Fibroblast of skin of left quadriceps (primary cell): ENCODE data around the gene PANK2.
"Not testable (repeated sequence)": the region's sequence is repeated elsewhere in the genome, so short reads cannot be mapped to it uniquely, and the experiment has no call there.

Experiments
- DNase-seq, 2 experiments: peaks; one replicate each; pipeline ENCODE4 v3.0.0-alpha.2; 2013; ENCODE audit warnings: low read depth in 2 of 2

Gene PANK2

GRCh38 chr20:3888622-3889488 lies at the start of gene PANK2:
Gene PANK2 (plus strand): TSS chr20:3889387.
- peak; percentile 99 for DNase-seq

DNA sequence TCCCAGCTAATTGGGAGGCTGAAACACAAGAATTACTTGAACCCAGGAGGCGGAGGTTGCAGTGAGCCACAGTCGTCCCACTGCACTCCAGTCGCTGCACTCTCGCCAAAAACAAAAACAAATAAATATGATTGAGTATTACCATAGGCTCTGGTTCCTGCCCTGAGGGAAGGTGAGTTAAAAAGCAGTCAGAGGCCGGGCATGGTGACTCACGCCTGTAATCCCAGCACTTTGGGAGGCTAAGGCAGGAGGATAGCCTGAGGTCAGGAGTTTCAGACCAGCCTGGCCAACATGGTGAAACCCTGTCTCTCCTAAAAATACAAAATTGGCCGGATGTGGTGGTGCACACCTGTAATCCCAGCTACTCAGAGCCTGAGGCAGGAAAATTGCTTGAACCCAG lies 49.0 kb upstream of the PANK2 start:
- not testable (repeated sequence) for DNase-seq

DNA sequence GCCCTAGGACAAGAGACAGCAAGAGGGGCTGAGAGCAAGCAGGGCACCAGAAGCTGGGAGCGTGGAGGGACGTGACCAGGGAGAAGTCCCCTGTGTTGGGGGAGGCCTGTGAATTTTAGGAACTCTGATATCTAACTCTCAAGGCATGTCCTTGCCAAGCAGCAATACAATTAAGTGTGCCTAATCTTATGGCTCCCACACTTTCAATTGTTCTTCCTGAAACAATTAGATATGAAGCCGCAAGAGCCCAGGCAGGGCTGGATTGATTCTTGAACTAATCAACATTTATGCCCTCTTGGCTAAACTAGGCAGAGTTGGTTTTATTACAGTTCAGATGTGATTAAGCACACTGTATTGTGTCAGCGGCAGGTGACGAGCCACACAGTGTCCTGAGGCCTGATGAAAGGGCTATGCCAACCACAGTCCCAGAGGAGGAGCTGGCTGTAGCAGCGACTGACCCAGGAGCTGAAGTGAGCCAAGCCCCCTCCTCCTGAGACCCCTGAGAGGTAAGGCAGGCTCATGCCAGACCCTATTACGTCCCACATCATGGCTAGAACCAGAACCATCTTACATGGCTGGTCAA lies 46.7 kb upstream of the PANK2 start:
- no peak for DNase-seq

DNA sequence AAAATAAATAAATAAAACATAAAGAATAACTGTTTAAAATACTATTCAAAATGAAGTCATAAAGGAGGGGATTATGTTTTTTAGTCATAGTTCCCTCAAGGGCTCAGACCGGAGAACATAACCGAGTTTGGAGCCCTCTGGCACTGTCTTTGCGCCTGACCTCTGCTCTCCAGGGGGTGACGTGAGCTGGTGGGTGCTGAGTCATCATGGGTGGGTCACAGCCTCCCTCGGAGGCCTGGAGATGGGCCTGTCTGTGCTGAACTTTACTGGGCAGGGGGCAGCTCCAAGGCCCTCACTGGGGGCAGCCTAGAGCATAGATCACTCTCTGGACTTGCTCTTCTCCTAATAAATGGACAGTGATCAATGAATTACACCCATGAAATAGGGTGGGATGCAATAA lies 45.7 kb upstream of the PANK2 start:
- no peak for DNase-seq

GRCh38 chr20:3843990-3844619 lies 45.1 kb upstream of the PANK2 start:
- not testable (repeated sequence) for DNase-seq

DNA sequence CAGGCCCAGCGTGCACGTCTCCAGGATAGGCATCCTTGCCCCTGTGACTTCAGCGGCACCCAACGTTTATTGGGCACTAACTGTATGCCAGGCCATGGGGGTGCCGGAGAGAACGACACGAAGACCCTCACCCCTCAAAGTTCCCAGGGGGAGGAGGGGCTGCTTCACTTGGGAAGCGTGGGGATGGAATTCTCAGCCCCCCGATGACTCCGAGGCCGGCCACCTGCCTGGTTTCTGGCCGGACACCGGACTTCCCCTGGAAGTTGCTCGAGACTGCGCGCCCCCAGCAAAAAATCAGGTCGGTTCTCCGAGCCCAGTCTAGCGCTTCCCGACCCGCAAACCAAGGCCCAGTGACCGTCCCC lies 42.8 kb upstream of the PANK2 start:
- no peak for DNase-seq

DNA sequence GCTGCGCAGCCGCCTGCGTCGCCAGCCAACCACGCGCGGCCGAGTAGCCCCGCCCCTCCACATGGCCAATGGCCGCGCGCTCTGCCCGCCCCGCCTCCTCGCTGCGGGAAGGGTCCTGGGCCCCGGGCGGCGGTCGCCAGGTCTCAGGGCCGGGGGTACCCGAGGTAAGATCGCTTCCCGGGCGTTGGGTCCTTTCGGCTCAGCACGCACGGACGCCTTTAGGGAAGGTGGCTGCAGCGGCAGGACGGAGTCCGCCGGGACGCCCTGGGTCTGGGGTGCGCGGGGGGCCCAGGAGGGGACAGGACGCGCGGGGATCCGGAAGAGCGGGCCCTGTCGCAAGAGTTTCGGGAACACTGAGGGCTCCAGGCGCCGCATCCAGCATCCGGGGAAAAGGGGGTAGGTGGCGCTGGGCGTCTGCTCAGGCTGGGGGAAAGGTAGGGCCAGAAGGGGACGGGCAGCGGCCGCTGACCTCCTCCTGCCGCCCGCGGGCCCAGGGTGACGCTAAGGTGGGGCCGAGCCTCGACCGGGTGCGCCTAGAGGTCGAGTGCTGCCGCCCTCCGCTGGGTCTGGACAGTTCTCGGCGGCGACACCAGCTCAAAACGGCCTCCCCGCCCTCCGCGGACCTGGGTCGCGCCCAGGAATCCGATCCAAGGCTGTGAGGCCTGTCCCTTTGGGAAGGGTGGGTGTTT lies 42.3 kb upstream of the PANK2 start, which contains the start of gene MAVS:
TSS of gene MAVS (plus strand) at position 95 of the 689 bp plus-strand sequence. CDS start 7,791 bp downstream, outside the sequence.
- peak; percentile 42 to 49 for DNase-seq

DNA sequence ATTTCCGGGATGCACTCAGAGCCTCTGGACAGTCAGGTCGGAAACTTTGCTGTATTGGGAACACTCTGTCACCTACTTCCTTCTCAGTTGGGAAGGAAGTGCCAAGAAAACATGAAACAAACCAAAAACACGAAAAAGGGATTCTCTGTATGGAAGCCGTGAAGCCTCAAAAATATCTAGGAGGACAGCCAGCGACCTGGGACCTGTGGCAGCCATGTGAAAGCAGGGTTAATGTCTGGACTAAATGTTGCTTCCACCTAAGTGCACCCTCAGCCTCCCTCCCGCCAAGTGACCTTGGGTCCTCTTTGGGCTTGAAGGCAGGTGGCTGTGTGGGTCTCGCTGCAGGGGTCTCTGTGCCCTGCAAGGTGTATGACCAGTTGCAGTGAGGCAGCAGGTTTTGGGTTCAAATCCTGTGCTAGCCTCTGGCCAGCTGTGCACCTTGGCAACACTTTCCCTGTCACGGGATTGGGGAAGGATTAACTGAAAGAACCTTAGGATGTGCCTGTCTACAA lies 41.7 kb upstream of the PANK2 start:
- DNase-seq = no peak

DNA sequence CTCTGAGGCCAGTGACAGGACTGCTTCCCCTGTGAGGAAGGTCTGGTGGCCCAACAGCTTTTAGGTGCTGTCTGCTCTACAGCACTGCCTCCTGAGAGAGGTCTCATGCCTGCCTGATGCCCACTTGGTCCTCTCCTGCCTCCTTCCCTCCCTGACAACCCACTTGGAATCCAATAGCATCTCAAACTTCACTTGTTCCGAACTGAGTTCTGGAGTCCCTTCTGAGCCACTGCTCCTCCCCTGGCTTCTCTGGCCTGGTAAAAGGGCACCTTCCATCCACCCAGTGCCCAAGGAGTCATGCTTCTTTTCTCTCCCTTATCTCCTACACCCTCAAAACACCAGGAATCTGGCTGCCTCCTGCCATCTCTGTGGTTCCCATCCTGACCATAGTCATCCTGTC lies 40.6 kb upstream of the PANK2 start:
- DNase-seq = no peak

DNA sequence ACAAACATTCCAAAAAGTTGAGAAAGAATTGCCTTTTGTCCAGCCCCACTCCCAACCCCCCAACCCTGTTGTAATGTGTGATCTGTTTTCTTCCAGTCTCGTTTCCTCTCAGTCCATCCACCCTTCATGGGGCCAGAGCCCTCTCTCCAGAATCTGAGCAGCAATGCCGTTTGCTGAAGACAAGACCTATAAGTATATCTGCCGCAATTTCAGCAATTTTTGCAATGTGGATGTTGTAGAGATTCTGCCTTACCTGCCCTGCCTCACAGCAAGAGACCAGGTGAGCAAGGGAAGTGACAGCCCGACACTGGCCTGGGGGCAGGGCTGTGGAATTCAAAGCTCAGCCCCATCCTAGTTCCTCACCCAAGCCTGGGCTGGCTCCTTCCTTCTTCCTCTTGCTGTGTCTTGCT lies 34.7 kb upstream of the PANK2 start:
- no peak for DNase-seq

DNA sequence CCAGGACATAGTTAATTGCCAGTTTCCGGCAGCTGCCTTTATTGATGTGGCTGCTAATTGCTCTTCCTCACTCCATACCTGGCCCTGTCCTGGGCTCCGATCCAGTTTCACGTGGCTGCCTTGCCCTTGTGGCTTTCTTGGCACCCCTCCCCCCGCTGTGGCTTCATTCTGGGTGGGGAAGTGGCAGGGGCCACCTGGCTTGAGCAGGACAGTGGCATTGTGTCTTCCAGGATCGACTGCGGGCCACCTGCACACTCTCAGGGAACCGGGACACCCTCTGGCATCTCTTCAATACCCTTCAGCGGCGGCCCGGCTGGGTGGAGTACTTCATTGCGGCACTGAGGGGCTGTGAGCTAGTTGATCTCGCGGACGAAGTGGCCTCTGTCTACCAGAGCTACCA lies 31.8 kb upstream of the PANK2 start:
- DNase-seq = no peak

- no peak for DNase-seq
These were observed 30.5 kb upstream of the PANK2 start for GRCh38 chr20:3858689-3859088.

- DNase-seq = no peak
These were observed 28.0 kb upstream of the PANK2 start for GRCh38 chr20:3861191-3861590.

- DNase-seq = no peak
These were observed 26.9 kb upstream of the PANK2 start for GRCh38 chr20:3862333-3862732.

DNA sequence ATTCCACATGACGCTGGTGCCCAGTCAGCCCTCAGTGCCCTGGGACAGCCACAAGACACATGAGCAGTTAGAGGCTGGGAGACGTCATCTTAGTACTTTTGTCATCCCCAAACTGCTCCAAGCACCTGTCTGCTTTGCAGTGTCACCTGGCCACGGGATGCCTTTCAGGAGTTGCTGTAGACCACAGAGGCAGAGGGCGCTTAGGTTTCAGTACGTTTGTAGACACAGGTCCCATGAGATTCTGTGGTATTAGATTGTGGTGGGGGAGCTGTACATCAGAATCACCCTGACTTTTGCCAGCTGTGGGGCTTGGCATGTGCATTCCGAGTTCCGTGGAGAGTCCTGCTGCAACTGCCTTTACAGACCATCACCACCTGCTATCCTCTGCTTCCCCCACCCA lies 25.9 kb upstream of the PANK2 start:
- DNase-seq = no peak

DNA sequence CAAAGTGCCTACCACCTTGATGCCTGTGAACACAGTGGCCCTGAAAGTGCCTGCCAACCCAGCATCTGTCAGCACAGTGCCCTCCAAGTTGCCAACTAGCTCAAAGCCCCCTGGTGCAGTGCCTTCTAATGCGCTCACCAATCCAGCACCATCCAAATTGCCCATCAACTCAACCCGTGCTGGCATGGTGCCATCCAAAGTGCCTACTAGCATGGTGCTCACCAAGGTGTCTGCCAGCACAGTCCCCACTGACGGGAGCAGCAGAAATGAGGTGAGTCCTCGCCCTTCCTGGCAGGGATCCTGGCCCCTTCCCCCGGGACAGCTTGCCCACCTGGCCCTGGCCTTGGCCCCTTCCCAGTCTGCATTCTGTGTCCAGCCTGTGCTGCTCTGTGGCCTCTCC lies 24.7 kb upstream of the PANK2 start:
- no peak for DNase-seq

DNA sequence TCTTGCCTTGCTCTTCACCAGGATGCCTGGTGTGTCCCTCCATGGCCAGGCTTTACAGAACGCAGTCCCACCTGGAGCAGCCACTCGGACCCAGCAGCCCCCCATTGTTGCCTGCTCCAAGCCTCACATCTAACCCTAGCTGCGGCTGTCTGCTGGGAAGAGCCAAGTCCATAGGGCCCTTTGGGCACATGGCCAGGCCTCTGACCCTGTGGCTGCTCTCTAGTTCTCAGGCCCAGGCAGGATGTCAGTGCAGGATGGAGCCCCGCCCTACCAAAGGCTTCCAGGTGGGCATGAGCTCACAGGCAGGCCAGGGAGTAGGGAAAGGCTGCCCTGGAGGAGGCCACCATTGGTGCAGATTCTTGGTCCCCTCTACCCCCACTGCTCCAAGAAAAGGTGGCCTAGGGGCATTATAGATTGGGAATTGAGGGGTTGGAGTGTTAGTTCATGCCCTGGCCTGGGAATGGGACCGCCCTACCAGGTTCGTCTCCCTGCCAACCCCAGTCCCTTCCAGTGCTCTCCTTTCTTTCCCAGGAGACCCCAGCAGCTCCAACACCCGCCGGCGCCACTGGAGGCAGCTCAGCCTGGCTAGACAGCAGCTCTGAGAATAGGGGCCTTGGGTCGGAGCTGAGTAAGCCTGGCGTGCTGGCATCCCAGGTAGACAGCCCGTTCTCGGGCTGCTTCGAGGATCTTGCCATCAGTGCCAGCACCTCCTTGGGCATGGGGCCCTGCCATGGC lies 23.9 kb upstream of the PANK2 start:
- no peak for DNase-seq

DNA sequence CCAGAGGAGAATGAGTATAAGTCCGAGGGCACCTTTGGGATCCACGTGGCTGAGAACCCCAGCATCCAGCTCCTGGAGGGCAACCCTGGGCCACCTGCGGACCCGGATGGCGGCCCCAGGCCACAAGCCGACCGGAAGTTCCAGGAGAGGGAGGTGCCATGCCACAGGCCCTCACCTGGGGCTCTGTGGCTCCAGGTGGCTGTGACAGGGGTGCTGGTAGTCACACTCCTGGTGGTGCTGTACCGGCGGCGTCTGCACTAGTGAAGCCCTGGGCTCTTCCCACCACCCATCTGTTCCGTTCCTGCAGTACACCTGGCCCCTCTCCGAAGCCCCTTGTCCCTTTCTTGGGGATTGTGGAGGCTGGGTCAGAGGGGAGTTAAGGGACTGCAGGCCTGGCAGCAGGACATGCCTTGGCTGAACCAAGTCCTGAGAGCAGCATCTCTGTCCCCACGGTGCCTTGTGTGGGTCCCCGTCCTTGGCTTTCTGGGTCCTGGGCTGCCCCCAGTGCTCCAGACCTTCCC lies 23.2 kb upstream of the PANK2 start:
- DNase-seq = no peak

GRCh38 chr20:3866464-3866863 lies 22.7 kb upstream of the PANK2 start:
- no peak for DNase-seq

GRCh38 chr20:3867802-3868201 lies 21.4 kb upstream of the PANK2 start:
- DNase-seq = no peak
